Activated T-cell treated with anti-CD3 and anti-CD28 coated beads, Interleukin-2, amount 50 U/mL, for 72 hours (primary cell): ENCODE results near the gene PPP2R5E. TPM values are rescaled to one million over a fixed set of nuclear protein-coding genes. Genes with fewer than 3 reads are reported as not detected.
A peak's percentile ranks its signal among the peaks of the same experiment; 100 is the strongest.

Experiments
- ATAC-seq, 2 donors: fragments of 150-1000 bp; cut with Tn5 transposase; replicated peaks in 1 of 2; 2 replicates each; pipeline ENCODE4 v1.10.0; 2021; ENCODE audit warnings: moderate library complexity in 2 of 2, mild to moderate bottlenecking in 1 of 2
- DNase-seq, 2 donors: peaks; one replicate each; pipeline ENCODE4 v3.0.0; 2021 to 2022; ENCODE audit warnings: mixed read lengths in 1 of 2
- H3K27ac Mint-ChIP-seq: one replicate; pipeline ENCODE4 v1.8.0; 2022; ENCODE audit warnings: mild to moderate bottlenecking, moderate library complexity, mixed read lengths
- H3K27me3 Mint-ChIP-seq: one replicate; pipeline ENCODE4 v1.8.0; 2022; ENCODE audit warnings: low read depth, mixed read lengths
- H3K36me3 Mint-ChIP-seq, 2 donors: one replicate each; pipeline ENCODE4 v1.8.0; 2022; ENCODE audit warnings: mixed read lengths in 2 of 2, mild to moderate bottlenecking in 1 of 2; ENCODE audit not compliant: insufficient read depth in 2 of 2
- H3K4me1 Mint-ChIP-seq: one replicate; pipeline ENCODE4 v1.8.0; 2022; ENCODE audit warnings: low read depth, mixed read lengths
- H3K4me3 Mint-ChIP-seq, 2 donors: one replicate each; pipeline ENCODE4 v1.8.0; 2022; ENCODE audit warnings: mild to moderate bottlenecking in 2 of 2, mixed read lengths in 2 of 2, moderate library complexity in 2 of 2
- H3K9me3 Mint-ChIP-seq, 2 donors: one replicate each; pipeline ENCODE4 v1.8.0; 2022; ENCODE audit warnings: mixed read lengths in 2 of 2
- total RNA-seq, 2 donors: library from RNA; stranded (reverse); gene quantifications; one replicate each; pipeline ENCODE4 v1.2.3, GENCODE V29; 2022

Gene PPP2R5E
- total RNA-seq, 2 donors from 2014 or later = 40.6 to 44.9 TPM

DNA sequence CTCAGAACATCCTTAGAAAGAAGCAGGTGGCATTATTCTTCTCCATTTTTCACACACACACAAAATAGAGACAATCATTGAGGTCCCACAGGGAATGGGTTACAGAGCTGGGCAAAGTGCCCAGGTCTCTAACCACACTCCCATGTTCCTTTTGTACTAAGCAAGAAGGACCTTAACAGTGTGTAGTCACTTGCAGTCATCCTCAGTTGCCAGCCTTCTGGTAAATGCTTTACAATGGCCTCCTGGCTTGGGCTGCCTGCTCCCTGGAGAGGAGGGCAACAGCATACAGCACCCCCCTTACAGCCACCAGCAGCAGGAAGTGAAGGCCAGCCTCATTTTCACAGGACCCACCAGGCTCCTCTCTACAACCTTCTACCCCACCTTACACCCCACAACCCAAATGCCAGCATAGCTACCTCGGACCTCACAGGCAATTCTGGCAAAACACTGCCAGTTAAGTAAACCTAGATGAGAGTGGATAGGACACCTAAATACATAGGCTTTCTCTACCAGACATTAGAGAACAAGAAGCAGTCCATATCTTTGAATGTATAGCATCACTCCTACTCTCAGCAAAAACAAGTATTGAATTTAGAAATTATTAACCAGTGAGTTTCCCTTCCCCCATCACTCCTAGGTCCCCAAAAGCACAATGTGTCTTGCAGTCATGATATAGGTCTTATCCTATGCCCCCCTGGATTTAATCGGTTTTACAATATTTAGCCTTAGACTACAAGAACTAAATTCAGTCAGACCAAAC is 88.1 kb downstream of the PPP2R5E start:
- peaks cover 6% of the 10 kb centered on the region for H3K4me1 Mint-ChIP-seq
- no peak for DNase-seq
- no peaks in the 10 kb centered on the region for H3K27me3 Mint-ChIP-seq
- H3K27ac Mint-ChIP-seq = no peak overlapping the region
- H3K4me3 Mint-ChIP-seq = no peak overlapping the region
- ATAC-seq = peak in 1 of 2 donors; percentile 45
- peaks cover 0 to 8% of the 10 kb centered on the region in 2 donors for H3K36me3 Mint-ChIP-seq
- H3K9me3 Mint-ChIP-seq = no peaks in the 10 kb centered on the region

DNA sequence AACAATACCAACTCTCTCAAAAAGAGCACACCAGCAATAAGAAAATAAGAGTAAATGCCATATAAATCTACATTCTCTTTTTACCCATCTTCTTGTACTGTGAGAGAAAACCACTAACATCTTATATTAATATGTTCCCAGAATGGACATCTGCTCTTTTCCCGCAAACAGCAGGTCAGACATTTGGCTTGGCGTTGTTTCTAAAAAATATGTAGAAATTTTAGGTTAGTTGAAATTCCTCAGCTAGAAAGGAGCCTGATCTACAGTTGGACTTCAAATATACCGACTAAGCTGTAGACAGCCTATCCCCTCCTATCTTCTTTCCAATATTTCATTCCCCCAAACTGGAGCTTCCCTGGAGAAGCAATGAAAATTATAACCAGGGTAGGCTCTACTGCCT is 88.7 kb downstream of the PPP2R5E start:
- Mint-ChIP-seq H3K27me3 (no peaks in the 10 kb centered on the region), H3K4me1 (peaks cover 6% of the 10 kb centered on the region), H3K9me3 (no peaks in the 10 kb centered on the region), H3K4me3 (no peak overlapping the region), H3K36me3 (peaks cover 0 to 8% of the 10 kb centered on the region in 2 donors), H3K27ac (no peak overlapping the region)
- no peak for DNase-seq
- ATAC-seq = no peak

DNA sequence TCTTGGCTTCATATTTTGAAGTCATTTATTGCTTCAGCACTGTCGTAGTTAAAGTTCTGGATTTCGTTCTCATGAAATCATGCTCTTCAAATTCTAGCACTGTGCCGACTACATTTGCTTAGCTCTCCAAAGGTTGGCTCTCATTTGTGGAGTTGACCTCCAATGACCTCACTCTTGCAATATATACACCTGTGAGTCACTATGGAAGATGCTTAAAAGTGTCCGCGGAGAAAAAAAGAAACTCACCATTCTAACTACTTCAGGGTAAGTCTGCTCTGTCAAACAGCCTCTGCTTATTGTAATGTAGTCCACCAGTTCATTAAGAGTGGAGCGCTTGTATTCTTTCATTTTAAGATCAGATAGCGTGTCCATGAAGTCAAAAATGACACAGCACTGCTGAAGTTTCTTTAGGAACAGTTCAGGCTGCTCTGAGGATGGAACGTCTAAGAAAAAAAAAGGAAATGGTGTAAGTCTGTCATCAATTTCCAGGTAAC is 89.7 kb downstream of the PPP2R5E start:
- no peaks in the 10 kb centered on the region for H3K27me3 Mint-ChIP-seq
- H3K36me3 Mint-ChIP-seq = peaks cover 0 to 8% of the 10 kb centered on the region in 2 donors
- no peak for DNase-seq
- H3K4me1 Mint-ChIP-seq = peaks cover 6% of the 10 kb centered on the region
- ATAC-seq = no peak
- no peaks in the 10 kb centered on the region for H3K9me3 Mint-ChIP-seq
- H3K27ac Mint-ChIP-seq = no peak overlapping the region
- H3K4me3 Mint-ChIP-seq = no peak overlapping the region

DNA sequence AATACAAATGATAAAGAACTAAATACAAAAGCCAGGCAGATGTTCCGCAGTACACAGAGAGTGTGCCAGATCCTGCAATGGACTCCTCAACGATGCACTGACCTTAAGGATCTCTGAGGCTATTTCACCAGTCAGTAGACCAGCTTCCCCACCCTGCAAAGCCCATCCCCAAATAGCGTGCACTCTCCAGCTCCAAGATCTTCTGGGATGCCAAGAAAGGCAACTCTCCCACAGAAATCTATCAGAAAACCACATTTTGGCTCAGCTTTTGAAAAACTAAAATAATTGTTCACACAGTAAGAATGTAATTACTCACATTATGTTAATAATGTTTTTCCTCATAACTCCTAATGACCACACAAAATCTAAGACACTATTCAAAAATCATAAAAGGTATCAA is 90.4 kb downstream of the PPP2R5E start:
- no peak overlapping the region for H3K4me3 Mint-ChIP-seq
- no peak overlapping the region for H3K27ac Mint-ChIP-seq
- H3K36me3 Mint-ChIP-seq = peaks cover 0 to 8% of the 10 kb centered on the region in 2 donors
- no peaks in the 10 kb centered on the region for H3K27me3 Mint-ChIP-seq
- no peaks in the 10 kb centered on the region for H3K9me3 Mint-ChIP-seq
- peaks cover 6% of the 10 kb centered on the region for H3K4me1 Mint-ChIP-seq
- DNase-seq (no peak), ATAC-seq (no peak)

DNA sequence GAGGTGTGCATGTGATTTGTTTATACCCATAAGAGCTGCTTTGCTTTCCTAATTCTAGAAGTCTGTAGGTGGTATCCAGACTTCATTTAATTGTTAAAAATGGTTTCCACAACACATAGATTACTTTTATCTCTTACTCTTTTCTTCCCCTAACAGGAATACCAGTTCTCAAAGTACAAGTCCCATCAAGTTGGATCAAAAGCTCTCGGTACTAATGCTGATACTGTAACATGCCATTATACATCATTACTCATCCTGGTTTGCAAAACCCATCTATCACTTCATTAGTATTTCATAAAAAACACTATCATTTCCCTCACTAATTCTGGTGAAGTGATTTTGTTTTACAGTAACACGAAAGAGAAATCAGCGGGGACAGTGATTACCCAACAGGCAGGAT is 94.3 kb downstream of the PPP2R5E start:
- H3K9me3 Mint-ChIP-seq = no peaks in the 10 kb centered on the region
- no peak for DNase-seq
- H3K27ac Mint-ChIP-seq = no peak overlapping the region
- ATAC-seq = no peak
- peaks cover 9% of the 10 kb centered on the region for H3K4me1 Mint-ChIP-seq
- no peaks in the 10 kb centered on the region for H3K27me3 Mint-ChIP-seq
- peaks cover 0 to 8% of the 10 kb centered on the region in 2 donors for H3K36me3 Mint-ChIP-seq
- H3K4me3 Mint-ChIP-seq = no peak overlapping the region

DNA sequence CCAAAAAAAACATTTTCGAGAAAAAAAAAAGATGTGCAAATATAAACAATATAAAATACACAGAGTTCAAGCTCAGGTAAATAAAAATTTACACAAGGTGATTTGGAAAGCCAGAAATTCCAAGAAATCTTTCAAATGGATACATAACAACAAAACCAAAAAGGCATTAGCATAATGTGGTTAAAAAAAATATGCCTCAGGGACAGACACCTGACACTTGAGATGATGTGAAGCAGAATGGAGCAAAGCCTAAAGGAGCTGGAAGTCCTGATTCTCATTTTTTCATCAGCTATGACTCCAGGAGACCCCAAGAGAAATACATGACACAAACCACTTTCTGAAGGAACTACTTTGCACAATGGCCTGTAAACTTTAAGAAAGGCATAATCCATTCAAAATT is 98.6 kb downstream of the PPP2R5E start:
- ATAC-seq = no peak
- H3K27me3 Mint-ChIP-seq = no peaks in the 10 kb centered on the region
- no peak overlapping the region for H3K4me3 Mint-ChIP-seq
- DNase-seq = no peak
- peaks cover 20% of the 10 kb centered on the region for H3K4me1 Mint-ChIP-seq
- no peak overlapping the region for H3K27ac Mint-ChIP-seq
- no peaks in the 10 kb centered on the region for H3K9me3 Mint-ChIP-seq
- H3K36me3 Mint-ChIP-seq = no peaks in the 10 kb centered on the region

DNA sequence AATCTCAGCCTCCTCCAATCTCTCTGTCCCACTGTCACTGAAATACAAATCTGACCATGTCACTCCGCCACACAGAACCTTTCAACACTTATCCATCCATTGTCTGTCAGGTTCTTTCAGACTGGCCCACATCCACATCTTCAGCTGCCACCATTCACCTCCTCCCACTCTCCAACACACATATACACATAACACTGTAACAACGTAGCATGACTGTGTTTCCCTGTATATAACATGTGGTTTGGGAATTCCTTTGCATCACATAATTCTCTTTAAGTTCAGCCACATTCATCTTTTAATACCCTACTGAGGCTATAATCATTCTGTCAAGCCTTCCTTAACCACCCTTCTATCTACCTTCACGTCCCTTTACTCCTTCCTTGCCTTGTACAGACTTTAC is 99.2 kb downstream of the PPP2R5E start:
- Mint-ChIP-seq H3K4me3 (no peak overlapping the region), H3K9me3 (no peaks in the 10 kb centered on the region), H3K36me3 (no peaks in the 10 kb centered on the region), H3K4me1 (peaks cover 20% of the 10 kb centered on the region), H3K27me3 (no peaks in the 10 kb centered on the region), H3K27ac (no peak overlapping the region)
- no peak for DNase-seq
- ATAC-seq = no peak

DNA sequence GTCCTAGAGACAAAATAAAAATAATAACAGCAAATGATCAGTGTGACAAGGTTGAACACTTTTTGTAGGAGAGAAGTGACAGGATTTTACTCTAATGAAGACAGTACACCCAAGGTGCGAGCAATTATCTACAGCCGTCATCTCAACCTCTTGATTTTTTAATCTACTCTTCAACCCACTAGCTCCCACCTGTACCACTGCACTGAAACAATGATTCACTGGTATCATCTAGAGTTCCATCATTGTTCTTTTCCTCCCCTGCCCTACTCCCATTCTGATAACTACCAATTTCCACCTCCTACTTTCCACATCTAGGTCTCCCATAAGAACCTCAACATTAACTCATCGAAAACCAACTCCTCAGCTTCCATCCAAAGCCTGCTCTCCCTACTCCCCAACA is 99.8 kb downstream of the PPP2R5E start:
- no peaks in the 10 kb centered on the region for H3K36me3 Mint-ChIP-seq
- no peaks in the 10 kb centered on the region for H3K27me3 Mint-ChIP-seq
- ATAC-seq (no peak), DNase-seq (no peak)
- H3K9me3 Mint-ChIP-seq = no peaks in the 10 kb centered on the region
- no peak overlapping the region for H3K4me3 Mint-ChIP-seq
- peaks cover 23% of the 10 kb centered on the region for H3K4me1 Mint-ChIP-seq
- H3K27ac Mint-ChIP-seq = no peak overlapping the region

DNA sequence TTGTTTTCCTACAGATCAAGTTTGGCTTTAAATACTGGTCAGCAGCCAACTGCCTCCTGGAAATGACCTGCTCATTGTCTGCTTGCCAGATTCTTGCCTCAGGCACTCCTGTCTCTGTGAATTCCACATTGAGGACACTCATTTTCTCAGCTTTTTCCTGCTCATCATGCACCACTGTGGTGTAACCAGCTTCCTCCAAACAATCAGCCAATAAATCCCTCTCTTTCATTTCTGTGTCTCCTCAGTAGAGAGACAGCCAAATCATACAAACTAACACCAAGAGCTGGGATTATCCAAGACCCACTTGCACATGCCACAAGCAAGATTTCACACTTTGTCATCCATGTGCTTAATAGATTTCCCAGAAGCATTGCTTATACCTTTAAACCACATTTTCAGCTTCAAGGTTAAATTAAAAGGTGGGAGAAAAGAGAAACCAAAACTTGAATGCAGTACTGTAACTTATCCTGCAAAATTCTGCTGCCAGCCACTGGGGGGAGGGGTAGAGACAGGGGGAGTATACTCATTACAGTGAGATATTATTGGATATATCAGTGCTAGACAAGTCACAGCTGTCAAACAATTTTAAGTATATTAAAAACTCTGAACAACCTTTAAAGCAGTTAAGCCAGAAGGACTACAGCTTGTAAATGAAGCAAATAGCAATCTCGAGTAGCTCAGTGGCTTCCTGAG is 105.0 kb downstream of the PPP2R5E start:
- H3K9me3 Mint-ChIP-seq = no peaks in the 10 kb centered on the region
- no peaks in the 10 kb centered on the region for H3K27me3 Mint-ChIP-seq
- peaks cover 33% of the 10 kb centered on the region for H3K4me1 Mint-ChIP-seq
- ATAC-seq = peak; percentile 36 to 41
- peak in 1 of 2 donors; percentile 5 for DNase-seq
- H3K4me3 Mint-ChIP-seq = peak overlapping the region in 1 of 2 donors; percentile 54
- peak overlapping the region; percentile 16 for H3K27ac Mint-ChIP-seq
- H3K36me3 Mint-ChIP-seq = no peaks in the 10 kb centered on the region

DNA sequence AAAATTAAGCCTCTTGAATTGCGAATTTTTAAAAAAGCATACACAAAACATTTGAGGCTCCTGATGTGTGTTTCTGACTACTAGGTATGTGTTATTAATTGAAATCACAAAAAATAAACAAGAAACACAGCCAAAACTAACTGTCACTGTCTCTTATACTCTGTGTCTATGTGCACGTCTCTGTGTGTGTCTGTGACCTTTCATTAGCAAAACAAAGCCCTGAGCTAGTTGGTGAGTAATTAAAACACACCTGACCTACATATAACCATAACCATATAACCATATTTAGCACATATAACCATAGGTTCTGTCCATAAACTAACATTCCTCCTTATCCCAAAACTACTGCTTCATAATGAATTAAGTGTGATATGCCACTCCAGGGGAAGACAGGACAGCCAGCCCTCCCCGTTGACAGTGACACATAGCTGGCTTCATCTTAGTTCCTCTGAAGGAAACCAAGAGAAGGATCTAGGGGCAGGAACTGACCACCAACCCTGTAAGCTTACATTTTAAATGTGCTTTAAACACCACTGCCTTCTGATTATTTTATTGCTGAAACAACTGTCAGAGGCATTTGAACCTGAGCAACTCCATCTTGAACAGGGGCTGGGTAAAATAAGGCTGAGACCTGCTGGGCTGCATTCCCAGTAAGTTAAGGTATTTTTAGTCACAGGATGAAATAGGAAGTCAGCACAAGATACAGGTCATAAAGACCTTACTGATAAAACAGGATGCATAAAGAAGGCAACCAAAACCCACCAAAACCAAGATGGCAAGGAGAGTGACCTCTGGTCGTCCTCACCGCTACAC is 106.7 kb downstream of the PPP2R5E start:
- H3K27ac Mint-ChIP-seq = peak overlapping the region; percentile 38
- ATAC-seq (no peak), DNase-seq (no peak)
- H3K4me3 Mint-ChIP-seq = no peak overlapping the region
- peaks cover 37% of the 10 kb centered on the region for H3K4me1 Mint-ChIP-seq
- H3K27me3 Mint-ChIP-seq = no peaks in the 10 kb centered on the region
- no peaks in the 10 kb centered on the region for H3K36me3 Mint-ChIP-seq
- no peaks in the 10 kb centered on the region for H3K9me3 Mint-ChIP-seq

DNA sequence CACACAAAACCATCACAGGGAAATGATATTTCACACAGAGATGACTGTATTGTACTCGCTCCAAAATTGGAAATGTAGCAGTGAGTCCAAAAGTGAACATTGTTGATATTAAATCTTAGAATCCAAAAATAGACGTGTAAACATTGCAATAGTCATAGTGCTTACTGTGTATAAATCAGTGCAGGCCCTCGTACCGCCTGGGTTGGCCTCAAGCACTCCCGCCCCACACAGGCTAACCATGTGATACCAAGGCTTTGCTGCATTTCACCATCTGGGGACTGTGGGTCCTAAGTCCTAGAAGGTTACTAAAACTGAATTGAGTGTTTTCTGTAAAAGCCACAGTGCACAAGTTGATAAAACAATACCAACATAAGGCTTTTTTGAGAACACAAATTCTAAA is 107.3 kb downstream of the PPP2R5E start:
- no peak for ATAC-seq
- no peak for DNase-seq
- H3K36me3 Mint-ChIP-seq = no peaks in the 10 kb centered on the region
- no peaks in the 10 kb centered on the region for H3K27me3 Mint-ChIP-seq
- peak overlapping the region in 1 of 2 donors; percentile 12 for H3K4me3 Mint-ChIP-seq
- peaks cover 37% of the 10 kb centered on the region for H3K4me1 Mint-ChIP-seq
- no peaks in the 10 kb centered on the region for H3K9me3 Mint-ChIP-seq
- peak overlapping the region; percentile 18 for H3K27ac Mint-ChIP-seq

DNA sequence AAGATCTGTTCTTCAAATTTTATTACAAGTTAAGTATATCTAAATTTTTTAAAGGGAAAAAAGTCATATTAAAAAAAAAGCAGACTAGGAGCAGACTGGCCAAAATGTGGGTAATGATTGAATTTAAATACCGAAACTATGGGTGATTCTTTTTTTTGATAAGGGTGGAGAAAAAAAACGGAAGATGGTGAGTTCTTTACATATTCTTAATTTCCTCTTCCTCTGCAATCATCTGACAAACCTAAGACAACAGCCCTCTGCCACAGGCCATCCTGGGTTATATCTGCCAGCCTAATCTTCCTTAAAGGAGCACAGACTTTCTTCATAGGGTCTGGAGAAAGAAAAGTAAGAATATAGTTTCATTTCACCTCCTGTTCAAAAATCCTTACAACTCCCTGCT is 108.0 kb downstream of the PPP2R5E start:
- no peak overlapping the region for H3K27ac Mint-ChIP-seq
- no peak for ATAC-seq
- no peaks in the 10 kb centered on the region for H3K27me3 Mint-ChIP-seq
- H3K4me3 Mint-ChIP-seq = peak overlapping the region in 1 of 2 donors; percentile 12
- no peak for DNase-seq
- no peaks in the 10 kb centered on the region for H3K9me3 Mint-ChIP-seq
- peaks cover 34% of the 10 kb centered on the region for H3K4me1 Mint-ChIP-seq
- H3K36me3 Mint-ChIP-seq = no peaks in the 10 kb centered on the region
